Astrocyte (in vitro differentiated cells and primary cell): ENCODE measurements around the gene RNU6-7. TPM values are rescaled to one million over a fixed set of nuclear protein-coding genes. Genes with fewer than 3 reads are reported as not detected.

Source experiments
- DNase-seq: peaks from one replicate; pipeline ENCODE4 v3.0.0-alpha.2; 2010; ENCODE audit warnings: low read depth
- FAIRE-seq: peaks from 2 replicates; lab custom pipeline; 2011; peaks lifted over from hg19 to GRCh38; lab: Jason Lieb, UNC
- H2AFZ ChIP-seq: 2 replicates; pipeline ENCODE4 v1.6.0; 2012; ENCODE audit warnings: low read depth, low read length, inconsistent platforms
- H3K27ac ChIP-seq: 2 replicates; pipeline ENCODE4 v1.5.1; 2011; ENCODE audit warnings: low read depth, low read length, inconsistent platforms
- H3K27me3 ChIP-seq: 2 replicates; pipeline ENCODE4 v1.6.0; 2011; ENCODE audit warnings: low read length, inconsistent platforms; ENCODE audit not compliant: insufficient read depth
- H3K36me3 ChIP-seq: 2 replicates; pipeline ENCODE4 v1.5.1; 2011; ENCODE audit warnings: low read length, inconsistent platforms; ENCODE audit not compliant: insufficient read depth
- H3K4me1 ChIP-seq: 2 replicates; pipeline ENCODE4 v1.5.1; 2011; ENCODE audit warnings: low read length, inconsistent platforms; ENCODE audit not compliant: insufficient read depth
- H3K4me2 ChIP-seq: 2 replicates; pipeline ENCODE4 v1.6.0; 2012; ENCODE audit warnings: low read length, inconsistent platforms
- H3K4me3 ChIP-seq: 2 replicates; pipeline ENCODE4 v1.5.1; 2011; ENCODE audit warnings: low read depth, mild to moderate bottlenecking, low read length, inconsistent platforms; ENCODE audit not compliant: insufficient read depth
- H3K79me2 ChIP-seq: 2 replicates; pipeline ENCODE4 v1.6.0; 2012; ENCODE audit warnings: mild to moderate bottlenecking, low read length, inconsistent platforms; ENCODE audit not compliant: insufficient read depth
- H3K9ac ChIP-seq: 2 replicates; pipeline ENCODE4 v1.6.0; 2012; ENCODE audit warnings: mild to moderate bottlenecking, low read length, inconsistent platforms
- H3K9me3 ChIP-seq: 2 replicates; pipeline ENCODE4 v1.5.1; 2012; ENCODE audit warnings: low read depth, mild to moderate bottlenecking, low read length, inconsistent platforms; ENCODE audit not compliant: insufficient read depth
- H4K20me1 ChIP-seq: 2 replicates; pipeline ENCODE4 v1.6.0; 2012; ENCODE audit warnings: low read length, inconsistent platforms; ENCODE audit not compliant: insufficient read depth
- H3K27ac Mint-ChIP-seq: one replicate; pipeline ENCODE4 v1.8.0; 2021; ENCODE audit warnings: mild to moderate bottlenecking, mixed read lengths; ENCODE audit not compliant: unreplicated experiment
- H3K27me3 Mint-ChIP-seq: one replicate; pipeline ENCODE4 v1.8.0; 2021; ENCODE audit warnings: low read depth, mixed read lengths; ENCODE audit not compliant: unreplicated experiment
- H3K36me3 Mint-ChIP-seq: one replicate; pipeline ENCODE4 v1.8.0; 2021; ENCODE audit warnings: low read depth, mixed read lengths; ENCODE audit not compliant: unreplicated experiment
- H3K4me1 Mint-ChIP-seq: one replicate; pipeline ENCODE4 v1.8.0; 2021; ENCODE audit warnings: low read depth, mixed read lengths; ENCODE audit not compliant: unreplicated experiment
- H3K4me3 Mint-ChIP-seq: one replicate; pipeline ENCODE4 v1.8.0; 2021; ENCODE audit warnings: mild to moderate bottlenecking, moderate library complexity, mixed read lengths; ENCODE audit not compliant: unreplicated experiment
- H3K9me3 Mint-ChIP-seq: one replicate; pipeline ENCODE4 v1.8.0; 2021; ENCODE audit warnings: mild to moderate bottlenecking, mixed read lengths; ENCODE audit not compliant: unreplicated experiment
- CTCF ChIP-seq: IDR thresholded peaks from 2 replicates; pipeline ENCODE4 v1.5.1; 2011; ENCODE audit warnings: low read depth, mild to moderate bottlenecking, inconsistent platforms, low read length, moderate library complexity; ENCODE audit not compliant: insufficient read depth
- EZH2 ChIP-seq: IDR thresholded peaks from 2 replicates; pipeline ENCODE4 v1.6.1; 2012; ENCODE audit warnings: mild to moderate bottlenecking, low read length, inconsistent platforms; ENCODE audit not compliant: insufficient read depth
- total RNA-seq: library from RNA; stranded (reverse); gene quantifications from 2 replicates; pipeline ENCODE4 v1.2.1, GENCODE V29; 2021

RNU6-7 gene
- total RNA-seq, 1 donor from 2014 or later, result not detected

GRCh38 chr14:32183151-32184058 lies 18.4 kb upstream of the RNU6-7 start:
- Mint-ChIP-seq H3K4me1 (peaks cover 9% of the 10 kb centered on the region), H3K36me3 (no peaks in the 10 kb centered on the region), H3K27me3 (no peaks in the 10 kb centered on the region), H3K4me3 (no peak overlapping the region), H3K27ac (no peak overlapping the region), H3K9me3 (peaks cover 8% of the 10 kb centered on the region)
- Histone ChIP-seq H4K20me1 (no peaks in the 10 kb centered on the region), H3K9me3 (no peaks in the 10 kb centered on the region), H3K4me3 (no peak overlapping the region), H3K4me1 (no peaks in the 10 kb centered on the region), H3K27ac (no peak overlapping the region), H3K79me2 (no peaks in the 10 kb centered on the region), H3K27me3 (no peaks in the 10 kb centered on the region), H3K4me2 (no peak overlapping the region), H3K9ac (no peak overlapping the region), H2AFZ (no peak overlapping the region), H3K36me3 (no peaks in the 10 kb centered on the region)
- DNase-seq (no peak), FAIRE-seq (no peak)
- TF ChIP-seq EZH2 (no peak), CTCF (no peak)

GRCh38 chr14:32185097-32185496 lies 16.7 kb upstream of the RNU6-7 start:
- no peak for TF ChIP-seq EZH2
- TF ChIP-seq CTCF, result no peak
- DNase-seq (no peak), FAIRE-seq (no peak)
- no peak overlapping the region for H3K4me2 ChIP-seq
- no peaks in the 10 kb centered on the region for H3K79me2 ChIP-seq
- Mint-ChIP-seq H3K9me3 (peaks cover 4% of the 10 kb centered on the region), H3K27ac (no peak overlapping the region), H3K36me3 (no peaks in the 10 kb centered on the region), H3K4me1 (peaks cover 10% of the 10 kb centered on the region), H3K4me3 (no peak overlapping the region), H3K27me3 (no peaks in the 10 kb centered on the region)
- H3K4me3 ChIP-seq, result no peak overlapping the region
- H3K36me3 ChIP-seq, result no peaks in the 10 kb centered on the region
- H3K9ac ChIP-seq, result no peak overlapping the region
- no peaks in the 10 kb centered on the region for H4K20me1 ChIP-seq
- H3K27ac ChIP-seq, result no peak overlapping the region
- H2AFZ ChIP-seq, result no peak overlapping the region
- H3K4me1 ChIP-seq, result no peaks in the 10 kb centered on the region
- H3K27me3 ChIP-seq, result no peaks in the 10 kb centered on the region
- H3K9me3 ChIP-seq, result no peaks in the 10 kb centered on the region

- Histone ChIP-seq H3K4me1 (no peaks in the 10 kb centered on the region), H3K79me2 (no peaks in the 10 kb centered on the region), H3K4me2 (no peak overlapping the region), H3K36me3 (no peaks in the 10 kb centered on the region), H3K9ac (no peak overlapping the region), H3K27ac (no peak overlapping the region), H4K20me1 (no peaks in the 10 kb centered on the region), H2AFZ (no peak overlapping the region), H3K27me3 (no peaks in the 10 kb centered on the region), H3K9me3 (no peaks in the 10 kb centered on the region), H3K4me3 (no peak overlapping the region)
- FAIRE-seq (no peak), DNase-seq (no peak)
- Mint-ChIP-seq H3K36me3 (no peaks in the 10 kb centered on the region), H3K27ac (no peak overlapping the region), H3K9me3 (peaks cover 4% of the 10 kb centered on the region), H3K4me3 (no peak overlapping the region), H3K4me1 (peaks cover 13% of the 10 kb centered on the region), H3K27me3 (no peaks in the 10 kb centered on the region)
- TF ChIP-seq EZH2 (no peak), CTCF (no peak)
Observed at GRCh38 chr14:32186248-32186647, 15.6 kb upstream of the RNU6-7 start.
